Adrenal gland (tissue), 12 donors: ENCODE data around the gene KLHDC7A. TPM values are rescaled to one million over a fixed set of nuclear protein-coding genes. Genes with fewer than 3 reads are reported as not detected.

ENCODE experiments used
- DNase-seq, 7 donors: peaks; one replicate each; pipeline ENCODE4 v3.0.0-alpha.2; 2019 to 2020
- H3K27ac ChIP-seq, 5 donors: fragments of 200-600 bp; sonication (generic) in 4 of 5; 1 replicate in 3 of 5; 2 replicates in 2 of 5; pipeline versions ENCODE4 v1.5.1 to v1.8.0; 2016 to 2020; ENCODE audit warnings: mild to moderate bottlenecking in 1 of 5
- H3K27me3 ChIP-seq: fragments of 200-600 bp; 2 replicates; pipeline ENCODE4 v1.8.0; 2021
- H3K36me3 ChIP-seq, 2 donors: fragments of 200-600 bp; replicated peaks in 1 of 2; 1 replicate in 1 of 2; 2 replicates in 1 of 2; pipeline versions ENCODE4 v1.5.1 to v1.8.0; 2018 to 2022
- H3K4me1 ChIP-seq, 2 donors: fragments of 200-600 bp; replicated peaks in 1 of 2; 1 replicate in 1 of 2; 2 replicates in 1 of 2; pipeline versions ENCODE4 v1.5.1 to v1.8.0; 2018 to 2021
- H3K4me3 ChIP-seq, 4 donors: fragments of 200-600 bp; sonication (generic) in 3 of 4; one replicate each; pipeline ENCODE4 v1.5.1; 2016 to 2018
- H3K9me3 ChIP-seq, 3 donors: fragments of 200-600 bp; sonication (generic) in 1 of 3; replicated peaks in 1 of 3; 1 replicate in 2 of 3; 2 replicates in 1 of 3; pipeline versions ENCODE4 v1.5.1 to v1.8.0; 2016 to 2021
- CTCF ChIP-seq, 6 experiments: fragments of 450-650 bp in 4 of 6; fragments of 200-600 bp in 2 of 6; sonication (generic) in 1 of 6; IDR thresholded peaks; 1 replicate in 5 of 6; 2 replicates in 1 of 6; pipeline versions ENCODE4 v1.5.1 to v1.8.0; 2016 to 2021; ENCODE audit warnings: antibody characterized with exemption in 6 of 6, mild to moderate bottlenecking in 2 of 6, moderate library complexity in 1 of 6
- POLR2A ChIP-seq, 2 donors: fragments of 450-650 bp; IDR thresholded peaks; one replicate each; pipeline ENCODE4 v1.6.1; 2017; ENCODE audit warnings: antibody characterized with exemption in 2 of 2, mild to moderate bottlenecking in 2 of 2, moderate library complexity in 1 of 2
- WGBS, 4 donors: extraction: QIAGEN DNeasy Blood & Tissue Kit in 2 of 4; methylation state at CpG; one replicate each; pipeline versions ENCODE4 v1.1.5 to v1.1.7; 2013 to 2017; 5-methylcytosine and 5-hydroxymethylcytosine counted together
- intact Hi-C, 2 donors: fragments of 100-400 bp; cut with DNase I; formaldehyde crosslinking; loops; one replicate each; pipeline versions ENCODE4 v1.14.1 to v1.15.0; 2022 to 2023
- polyA plus RNA-seq, 3 donors: library from polyadenylated mRNA; stranded (reverse); fragments of 200-250 nt in 2 of 3; fragments of 350-450 nt in 1 of 3; fragmentation: Illumina TruSeq in 1 of 3; extraction: RNeasy Lipid Tissue Mini Kit (QIAGEN cat#74804) in 1 of 3; gene quantifications; one replicate each; pipeline ENCODE4 v1.2.3, GENCODE V29; 2013 to 2014
- total RNA-seq, 9 donors: library from RNA; depleted of rRNA in 4 of 9; stranded (reverse); fragments of >200 nt in 4 of 9; fragments of 120-200 nt in 1 of 9; fragmentation: NEBNext Ultra II Directional in 1 of 9; extraction: Animal tissue kit (Norgen Biotek cat#: 25700) in 1 of 9; gene quantifications; one replicate each; pipeline versions ENCODE4 v1.1.0 to v1.2.4, GENCODE V29; 2013 to 2023
- donor health status: healthy with polysubstance abuse.
- donor health status: Bipolar disorder and iron deficiency.
- donor health status: DM: yes; HTN: yes; CAD: no.
- donor health status: DM: no; HTN: no; CAD: no.
- donor health status: DM: no; HTN: no; CAD: no.
- donor health status: DM: yes; HTN: yes; CAD: no.

KLHDC7A gene
- total and polyA plus RNA-seq, 12 donors: under 0.01 TPM; not detected in 11

DNA sequence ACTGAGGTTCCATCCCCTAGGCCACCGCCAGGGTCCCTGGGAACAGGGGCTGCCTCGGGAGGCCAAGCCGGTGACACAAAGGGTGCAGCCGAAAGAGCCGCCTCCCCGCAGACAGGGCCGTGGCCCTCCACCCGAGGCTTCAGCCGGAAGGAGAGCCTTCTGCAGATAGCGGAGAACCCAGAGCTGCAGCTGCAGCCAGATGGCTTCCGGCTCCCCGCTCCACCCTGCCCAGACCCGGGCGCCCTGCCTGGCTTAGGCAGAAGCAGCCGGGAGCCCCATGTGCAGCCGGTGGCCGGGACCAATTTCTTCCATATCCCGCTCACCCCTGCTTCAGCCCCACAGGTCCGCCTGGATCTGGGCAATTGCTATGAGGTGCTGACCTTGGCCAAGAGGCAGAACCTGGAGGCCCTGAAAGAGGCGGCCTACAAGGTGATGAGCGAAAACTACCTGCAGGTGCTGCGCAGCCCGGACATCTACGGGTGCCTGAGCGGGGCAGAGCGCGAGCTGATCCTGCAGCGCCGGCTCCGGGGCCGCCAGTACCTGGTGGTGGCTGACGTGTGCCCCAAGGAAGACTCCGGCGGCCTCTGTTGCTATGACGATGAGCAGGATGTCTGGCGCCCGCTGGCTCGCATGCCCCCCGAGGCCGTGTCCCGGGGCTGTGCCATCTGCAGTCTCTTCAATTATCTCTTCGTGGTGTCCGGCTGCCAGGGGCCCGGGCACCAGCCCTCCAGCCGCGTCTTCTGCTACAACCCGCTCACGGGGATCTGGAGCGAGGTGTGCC lies 1.4 kb downstream of the KLHDC7A start:
- DNase-seq: no peak
- Histone ChIP-seq H3K27ac (no peak overlapping the region), H3K4me3 (no peak overlapping the region), H3K27me3 (peaks cover 6% of the 10 kb centered on the region), H3K9me3 (no peaks in the 10 kb centered on the region), H3K4me1 (no peaks in the 10 kb centered on the region), H3K36me3 (no peaks in the 10 kb centered on the region)
- WGBS, 4 donors: 89 to 92% (median 90%) methylated on average over 14 to 49 of the region's 49 CpGs
- intact Hi-C loops: no loop called here
- TF ChIP-seq CTCF (IDR thresholded peaks at IDR 0.05): no peak
- TF ChIP-seq POLR2A (IDR thresholded peaks at IDR 0.05): no peak

DNA sequence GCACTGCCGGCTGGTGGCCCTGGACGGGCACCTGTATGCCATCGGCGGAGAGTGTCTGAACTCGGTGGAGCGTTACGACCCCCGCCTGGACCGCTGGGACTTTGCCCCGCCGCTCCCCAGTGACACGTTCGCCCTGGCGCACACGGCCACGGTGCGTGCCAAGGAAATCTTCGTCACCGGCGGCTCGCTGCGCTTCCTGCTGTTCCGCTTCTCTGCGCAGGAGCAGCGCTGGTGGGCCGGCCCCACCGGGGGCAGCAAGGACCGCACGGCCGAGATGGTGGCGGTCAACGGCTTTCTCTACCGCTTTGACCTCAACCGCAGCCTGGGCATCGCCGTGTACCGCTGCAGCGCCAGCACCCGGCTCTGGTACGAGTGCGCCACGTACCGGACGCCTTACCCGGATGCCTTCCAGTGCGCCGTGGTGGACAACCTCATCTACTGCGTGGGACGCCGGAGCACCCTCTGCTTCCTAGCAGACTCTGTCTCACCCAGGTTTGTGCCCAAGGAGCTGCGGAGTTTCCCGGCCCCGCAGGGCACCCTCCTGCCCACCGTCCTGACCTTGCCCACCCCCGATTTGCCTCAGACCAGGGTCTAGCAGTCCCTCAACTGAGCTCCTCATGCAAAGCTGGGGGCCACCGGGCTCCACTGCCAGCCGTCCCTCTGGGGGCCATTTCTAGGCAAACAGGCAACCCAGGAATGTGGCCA lies 2.1 kb downstream of the KLHDC7A start:
- no peak overlapping the region for H3K4me3 ChIP-seq
- H3K9me3 ChIP-seq: no peaks in the 10 kb centered on the region
- peaks cover 6% of the 10 kb centered on the region for H3K27me3 ChIP-seq
- intact Hi-C loops: no loop called here
- no peaks in the 10 kb centered on the region for H3K4me1 ChIP-seq
- H3K36me3 ChIP-seq: no peaks in the 10 kb centered on the region
- no peak overlapping the region for H3K27ac ChIP-seq
- WGBS, 4 donors: 93 to 97% (median 94%) methylated on average over 44 to 57 of the region's 57 CpGs
- DNase-seq: no peak
- TF ChIP-seq CTCF (IDR thresholded peaks at IDR 0.05) (no peak), POLR2A (IDR thresholded peaks at IDR 0.05) (no peak)

- intact Hi-C loops: no loop called here
- Histone ChIP-seq H3K27me3 (peaks cover 6% of the 10 kb centered on the region), H3K9me3 (no peaks in the 10 kb centered on the region), H3K36me3 (no peaks in the 10 kb centered on the region), H3K4me1 (no peaks in the 10 kb centered on the region), H3K4me3 (no peak overlapping the region), H3K27ac (no peak overlapping the region)
- TF ChIP-seq CTCF (IDR thresholded peaks at IDR 0.05) (no peak), POLR2A (IDR thresholded peaks at IDR 0.05) (no peak)
- WGBS, 4 donors: 87 to 100% (median 98%) methylated on average over 2 to 3 of the region's 3 CpGs
- no peak for DNase-seq
These were observed 3.5 kb downstream of the KLHDC7A start for GRCh38 chr1:18484276-18484675.

GRCh38 chr1:18484721-18485120 lies 4.0 kb downstream of the KLHDC7A start:
- Histone ChIP-seq H3K4me3 (no peak overlapping the region), H3K4me1 (no peaks in the 10 kb centered on the region), H3K9me3 (no peaks in the 10 kb centered on the region), H3K27me3 (peaks cover 6% of the 10 kb centered on the region), H3K36me3 (no peaks in the 10 kb centered on the region), H3K27ac (no peak overlapping the region)
- 54 to 89% (median 67%) methylated on average over 2 of the region's 2 CpGs for WGBS, 4 donors
- intact Hi-C loops: no loop called here
- peak in 1 of 7 donors; percentile 18 for DNase-seq
- no peak for TF ChIP-seq POLR2A (IDR thresholded peaks at IDR 0.05)
- TF ChIP-seq CTCF (IDR thresholded peaks at IDR 0.05): no peak
